ENCODE data around the gene RPS5. TPM values are rescaled to one million over a fixed set of nuclear protein-coding genes. Genes with fewer than 3 reads are reported as not detected.
"Not testable (repeated sequence)": the region's sequence is repeated elsewhere in the genome, so short reads cannot be mapped to it uniquely, and the experiment has no call there.

RPS5 gene
- total RNA-seq, 1 experiment from 2014 or later = 1,436 TPM

DNA sequence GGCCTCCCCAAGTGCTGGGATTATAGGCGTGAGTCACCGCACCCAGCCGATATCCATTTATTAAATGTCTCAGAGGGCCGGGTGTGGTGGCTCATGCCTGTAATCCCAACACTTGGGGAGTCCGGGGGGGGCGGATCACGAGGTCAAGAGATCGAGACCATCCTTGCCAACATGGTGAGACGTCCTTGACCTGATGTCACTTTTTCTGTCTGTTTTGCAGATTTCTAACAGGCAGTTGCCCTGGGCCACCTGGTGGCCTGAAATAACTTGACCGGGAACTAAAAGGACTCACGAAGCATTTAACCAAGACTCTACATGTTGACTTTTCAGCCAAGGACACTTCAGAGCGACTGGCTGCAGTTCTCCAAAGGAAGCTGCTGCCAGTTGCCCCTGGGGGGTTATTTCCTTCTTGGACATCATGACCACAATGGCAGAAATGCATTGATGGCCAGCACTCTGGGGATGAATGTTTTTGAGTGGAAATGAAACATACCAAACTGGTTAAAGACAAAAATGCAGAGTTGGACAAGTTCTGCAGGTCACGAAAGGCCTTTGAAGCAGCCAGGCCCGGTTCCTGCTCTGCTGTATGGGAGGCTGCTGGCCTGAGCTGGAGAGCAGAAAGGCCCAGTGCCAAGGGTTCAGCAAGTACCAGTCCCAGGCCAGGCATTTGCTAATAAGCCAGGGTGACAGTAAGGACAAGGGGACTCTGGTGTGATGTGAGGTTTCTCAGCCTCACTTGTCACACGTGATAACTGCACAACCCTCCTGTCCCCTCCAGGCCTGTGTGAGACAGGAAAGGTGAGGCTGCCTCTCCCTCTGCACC, 14.5 kb upstream of the RPS5 start:
- BruUV-seq (replicated peaks) = no TSS peak

DNA sequence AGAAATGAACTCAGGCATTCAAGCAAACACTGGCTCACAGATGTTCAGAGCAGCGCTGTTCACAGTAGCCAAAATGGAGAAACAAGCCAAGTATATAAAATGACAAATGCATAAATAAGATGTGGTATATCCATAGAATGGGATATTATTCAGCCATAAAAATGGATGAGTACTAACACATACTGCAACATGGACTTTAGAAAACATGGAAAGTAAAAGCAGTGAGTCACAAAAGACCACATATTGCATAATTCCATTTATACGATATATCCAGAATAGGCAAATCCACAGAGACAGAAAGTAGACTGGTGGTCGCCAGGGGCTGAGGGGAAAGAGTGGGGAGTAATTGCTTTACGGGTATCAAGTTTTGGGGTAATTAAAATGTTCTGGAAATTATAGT, 12.9 kb upstream of the RPS5 start:
- DNase-seq = no peak
- H3K4me3 ChIP-seq (ENCODE audit: low read depth, low read length) = no peak overlapping the region
- Mint-ChIP-seq H3K4me3 (ENCODE audit: unreplicated experiment) (no peak overlapping the region), H3K27ac (ENCODE audit: unreplicated experiment) (no peak overlapping the region), H3K4me1 (ENCODE audit: low read depth, unreplicated experiment) (no peaks in the 10 kb centered on the region), H3K27me3 (ENCODE audit: insufficient read depth, unreplicated experiment) (no peaks in the 10 kb centered on the region), H3K36me3 (ENCODE audit: insufficient read depth, unreplicated experiment) (peaks cover 4% of the 10 kb centered on the region), H3K9me3 (ENCODE audit: unreplicated experiment) (no peaks in the 10 kb centered on the region)
- intact Hi-C loops (cut with micrococcal nuclease; ENCODE audit: unreplicated experiment) = no loop called here
- H3K9me3 ChIP-seq = no peaks in the 10 kb centered on the region
- TF ChIP-seq, protein P1, sequence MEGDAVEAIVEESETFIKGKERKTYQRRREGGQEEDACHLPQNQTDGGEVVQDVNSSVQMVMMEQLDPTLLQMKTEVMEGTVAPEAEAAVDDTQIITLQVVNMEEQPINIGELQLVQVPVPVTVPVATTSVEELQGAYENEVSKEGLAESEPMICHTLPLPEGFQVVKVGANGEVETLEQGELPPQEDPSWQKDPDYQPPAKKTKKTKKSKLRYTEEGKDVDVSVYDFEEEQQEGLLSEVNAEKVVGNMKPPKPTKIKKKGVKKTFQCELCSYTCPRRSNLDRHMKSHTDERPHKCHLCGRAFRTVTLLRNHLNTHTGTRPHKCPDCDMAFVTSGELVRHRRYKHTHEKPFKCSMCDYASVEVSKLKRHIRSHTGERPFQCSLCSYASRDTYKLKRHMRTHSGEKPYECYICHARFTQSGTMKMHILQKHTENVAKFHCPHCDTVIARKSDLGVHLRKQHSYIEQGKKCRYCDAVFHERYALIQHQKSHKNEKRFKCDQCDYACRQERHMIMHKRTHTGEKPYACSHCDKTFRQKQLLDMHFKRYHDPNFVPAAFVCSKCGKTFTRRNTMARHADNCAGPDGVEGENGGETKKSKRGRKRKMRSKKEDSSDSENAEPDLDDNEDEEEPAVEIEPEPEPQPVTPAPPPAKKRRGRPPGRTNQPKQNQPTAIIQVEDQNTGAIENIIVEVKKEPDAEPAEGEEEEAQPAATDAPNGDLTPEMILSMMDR (IDR thresholded peaks at IDR 0.05; ENCODE audit: insufficient read depth in 1 of 2, low read depth in 1 of 2, low read length in 1 of 2, severe bottlenecking in 1 of 2, unreplicated experiment in 1 of 2) = no peak
- ChIA-PET CTCF (interaction anchor here (1.8 kb wide), 1 partner anchor 12 kb away, joined by 4 read pairs; the partner anchor contains the start of gene ZNF497), POLR2A (no interaction called here)
- H3K4me1 ChIP-seq = no peaks in the 10 kb centered on the region
- no peaks in the 10 kb centered on the region for H3K27me3 ChIP-seq (replicated peaks; ENCODE audit: control insufficient read depth, insufficient read depth, low read length)
- H3K36me3 ChIP-seq (ENCODE audit: control insufficient read depth, insufficient read depth, low read length) = no peaks in the 10 kb centered on the region
- no TSS peak for BruUV-seq (replicated peaks)

More for the DNA sequence above, 14.5 kb upstream of the RPS5 start:
- ChIA-PET POLR2A (interaction anchor here (1.0 kb wide), 1 partner anchor 10 kb away, joined by 4 read pairs; the partner anchor contains the start of gene ZNF497), CTCF (interaction anchor here (1.8 kb wide), 1 partner anchor 10 kb away, joined by 4 read pairs; the partner anchor contains the start of gene ZNF497)
- H3K27me3 ChIP-seq (replicated peaks; ENCODE audit: control insufficient read depth, insufficient read depth, low read length) = no peaks in the 10 kb centered on the region
- Mint-ChIP-seq H3K4me3 (ENCODE audit: unreplicated experiment) (no peak overlapping the region), H3K36me3 (ENCODE audit: insufficient read depth, unreplicated experiment) (peaks cover 6% of the 10 kb centered on the region), H3K9me3 (ENCODE audit: unreplicated experiment) (no peaks in the 10 kb centered on the region), H3K27me3 (ENCODE audit: insufficient read depth, unreplicated experiment) (no peaks in the 10 kb centered on the region), H3K27ac (ENCODE audit: unreplicated experiment) (no peak overlapping the region), H3K4me1 (ENCODE audit: low read depth, unreplicated experiment) (no peaks in the 10 kb centered on the region)
- H3K9me3 ChIP-seq = no peaks in the 10 kb centered on the region
- intact Hi-C loops (cut with micrococcal nuclease; ENCODE audit: unreplicated experiment) = loop anchor here (2.0 kb wide), 1 partner anchor 46 kb away; the partner anchor contains the start of gene ZSCAN22
- TF ChIP-seq, protein P1 (IDR thresholded peaks at IDR 0.05; ENCODE audit: insufficient read depth in 1 of 2, low read depth in 1 of 2, low read length in 1 of 2, severe bottlenecking in 1 of 2, unreplicated experiment in 1 of 2) = peak; percentile 39 to 45
- no peaks in the 10 kb centered on the region for H3K4me1 ChIP-seq
- no peak overlapping the region for H3K4me3 ChIP-seq (ENCODE audit: low read depth, low read length)
- H3K36me3 ChIP-seq (ENCODE audit: control insufficient read depth, insufficient read depth, low read length) = no peaks in the 10 kb centered on the region
- peak in 1 of 2 experiments; percentile 26 for DNase-seq

DNA sequence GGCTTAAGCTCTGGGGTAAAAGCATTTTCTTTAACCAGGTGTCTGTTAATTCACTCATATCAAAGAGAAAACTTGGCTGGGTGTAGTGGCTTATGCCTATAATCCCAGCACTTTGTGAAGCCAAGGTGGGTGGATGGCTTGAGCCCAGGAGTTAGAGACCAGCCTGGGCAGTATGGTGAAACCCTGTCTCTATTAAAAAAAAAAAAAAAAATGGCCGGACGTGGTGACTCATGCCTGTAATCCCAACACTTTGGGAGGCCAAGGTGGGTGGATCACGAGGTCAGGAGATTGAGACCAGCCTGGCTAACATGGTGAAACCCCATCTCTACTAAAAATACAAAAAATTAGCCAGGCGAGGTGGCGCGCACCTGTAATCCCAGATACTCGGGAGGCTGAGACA, 10.3 kb upstream of the RPS5 start:
- intact Hi-C loops (cut with micrococcal nuclease; ENCODE audit: unreplicated experiment); POLR2A ChIA-PET; H3K9me3 Mint-ChIP-seq (ENCODE audit: unreplicated experiment); H3K4me1 ChIP-seq; CTCF ChIA-PET; H3K27ac Mint-ChIP-seq (ENCODE audit: unreplicated experiment); H3K4me1 Mint-ChIP-seq (ENCODE audit: low read depth, unreplicated experiment); H3K27me3 ChIP-seq (replicated peaks; ENCODE audit: control insufficient read depth, insufficient read depth, low read length); BruUV-seq (replicated peaks); H3K27me3 Mint-ChIP-seq (ENCODE audit: insufficient read depth, unreplicated experiment); H3K36me3 ChIP-seq (ENCODE audit: control insufficient read depth, insufficient read depth, low read length); H3K9me3 ChIP-seq; DNase-seq; H3K4me3 Mint-ChIP-seq (ENCODE audit: unreplicated experiment); H3K4me3 ChIP-seq (ENCODE audit: low read depth, low read length): not testable (repeated sequence)
- H3K36me3 Mint-ChIP-seq (ENCODE audit: insufficient read depth, unreplicated experiment) = peaks cover 14% of the 10 kb centered on the region

Measured in Caco-2 (cell line).